A549 treated with AZD9567 at 1 μM for 4 hours (cell line): ENCODE results near the gene NAP1L5. TPM values are rescaled to one million over a fixed set of nuclear protein-coding genes. Genes with fewer than 3 reads are reported as not detected.

Experiments
- total RNA-seq: library from RNA; stranded (reverse); fragments of 200-300 nt; extraction: Qiagen RNA extraction; gene quantifications from 5 replicates; pipeline ENCODE4 v1.2.3, GENCODE V29; 2022; ENCODE audit not compliant: insufficient read depth

NAP1L5 gene, protein sequence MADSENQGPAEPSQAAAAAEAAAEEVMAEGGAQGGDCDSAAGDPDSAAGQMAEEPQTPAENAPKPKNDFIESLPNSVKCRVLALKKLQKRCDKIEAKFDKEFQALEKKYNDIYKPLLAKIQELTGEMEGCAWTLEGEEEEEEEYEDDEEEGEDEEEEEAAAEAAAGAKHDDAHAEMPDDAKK
- 1.9 to 4.2 TPM (median 2.3 TPM) in 5 replicates for total RNA-seq

DNA sequence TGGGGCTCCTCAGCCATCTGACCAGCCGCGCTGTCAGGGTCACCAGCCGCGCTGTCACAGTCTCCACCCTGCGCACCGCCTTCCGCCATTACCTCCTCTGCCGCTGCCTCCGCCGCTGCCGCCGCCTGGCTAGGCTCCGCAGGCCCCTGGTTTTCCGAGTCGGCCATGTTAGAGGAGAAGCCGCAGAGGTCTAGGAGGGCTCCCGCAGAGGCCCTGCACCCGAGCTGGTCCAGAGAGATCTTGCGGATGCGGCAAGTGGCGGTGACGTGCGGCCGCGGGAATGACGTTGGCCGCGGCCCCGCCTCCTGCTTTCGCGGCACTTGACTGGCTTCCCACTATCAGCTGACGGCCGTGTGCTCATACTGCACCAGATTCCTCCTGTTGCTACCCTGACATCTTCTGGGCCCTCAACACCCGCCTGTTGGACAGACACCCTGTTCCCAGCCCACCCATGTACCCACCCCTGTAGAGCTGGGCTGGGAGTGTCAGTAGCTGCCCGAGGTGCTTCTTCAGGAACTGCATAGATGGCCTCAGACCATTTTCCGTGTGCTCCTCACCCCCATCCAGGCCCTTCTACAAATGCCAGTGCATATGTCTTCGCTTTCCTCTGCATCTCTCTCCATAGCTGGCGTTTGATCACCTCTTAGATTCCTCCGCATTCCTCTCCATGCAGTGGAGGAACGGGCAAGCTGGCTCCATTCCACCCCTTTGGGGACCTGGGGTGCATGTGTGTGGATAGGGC is at the start of gene NAP1L5:
Gene NAP1L5, minus strand, starts transcription at position 242 of the 742 bp plus-strand sequence. Its CDS starts 75 bp downstream, at position 167.

Other genes starting within 250 kb of the NAP1L5 start
- gene HERC5, start 240.7 kb downstream of the NAP1L5 start, total RNA-seq = 2.4 to 3.9 TPM (median 3.4 TPM) in 5 replicates
- gene PYURF, start 174.1 kb downstream of the NAP1L5 start, total RNA-seq = 59.8 to 82.0 TPM (median 78.4 TPM) in 5 replicates
- 4.4 to 8.9 TPM (median 6.5 TPM) in 5 replicates for gene HERC3, start 105.3 kb downstream of the NAP1L5 start, total RNA-seq